Measurements from ENCODE around the gene CDH11. TPM values are rescaled to one million over a fixed set of nuclear protein-coding genes. Genes with fewer than 3 reads are reported as not detected.

Gene CDH11, protein sequence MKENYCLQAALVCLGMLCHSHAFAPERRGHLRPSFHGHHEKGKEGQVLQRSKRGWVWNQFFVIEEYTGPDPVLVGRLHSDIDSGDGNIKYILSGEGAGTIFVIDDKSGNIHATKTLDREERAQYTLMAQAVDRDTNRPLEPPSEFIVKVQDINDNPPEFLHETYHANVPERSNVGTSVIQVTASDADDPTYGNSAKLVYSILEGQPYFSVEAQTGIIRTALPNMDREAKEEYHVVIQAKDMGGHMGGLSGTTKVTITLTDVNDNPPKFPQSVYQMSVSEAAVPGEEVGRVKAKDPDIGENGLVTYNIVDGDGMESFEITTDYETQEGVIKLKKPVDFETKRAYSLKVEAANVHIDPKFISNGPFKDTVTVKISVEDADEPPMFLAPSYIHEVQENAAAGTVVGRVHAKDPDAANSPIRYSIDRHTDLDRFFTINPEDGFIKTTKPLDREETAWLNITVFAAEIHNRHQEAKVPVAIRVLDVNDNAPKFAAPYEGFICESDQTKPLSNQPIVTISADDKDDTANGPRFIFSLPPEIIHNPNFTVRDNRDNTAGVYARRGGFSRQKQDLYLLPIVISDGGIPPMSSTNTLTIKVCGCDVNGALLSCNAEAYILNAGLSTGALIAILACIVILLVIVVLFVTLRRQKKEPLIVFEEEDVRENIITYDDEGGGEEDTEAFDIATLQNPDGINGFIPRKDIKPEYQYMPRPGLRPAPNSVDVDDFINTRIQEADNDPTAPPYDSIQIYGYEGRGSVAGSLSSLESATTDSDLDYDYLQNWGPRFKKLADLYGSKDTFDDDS
- polyA plus RNA-seq: 27.8 TPM
- long read RNA-seq, donor 1: 0 reads
- long read RNA-seq, donor 2, full-length matches to known transcripts: 1 of 1 reads
- long read RNA-seq, donor 2, partial matches to known transcripts: 0 of 1 reads
- long read RNA-seq, donor 2, other reads (novel, unspliced or antisense): 0 of 1 reads
- long read RNA-seq, donor 3: 0 reads
- long read RNA-seq, donor 4, full-length matches to known transcripts: 1 of 1 reads
- long read RNA-seq, donor 4, partial matches to known transcripts: 0 of 1 reads
- long read RNA-seq, donor 4, other reads (novel, unspliced or antisense): 0 of 1 reads
- long read RNA-seq, donor 5, full-length matches to known transcripts: 6 of 6 reads
- long read RNA-seq, donor 5, partial matches to known transcripts: 0 of 6 reads
- long read RNA-seq, donor 5, other reads (novel, unspliced or antisense): 0 of 6 reads
- long read RNA-seq, donor 6, full-length matches to known transcripts: 4 of 4 reads
- long read RNA-seq, donor 6, partial matches to known transcripts: 0 of 4 reads
- long read RNA-seq, donor 6, other reads (novel, unspliced or antisense): 0 of 4 reads
- long read RNA-seq, donor 7, full-length matches to known transcripts: 2 of 2 reads
- long read RNA-seq, donor 7, partial matches to known transcripts: 0 of 2 reads
- long read RNA-seq, donor 7, other reads (novel, unspliced or antisense): 0 of 2 reads
- long read RNA-seq, donor 8, partial matches to known transcripts: 0 of 1 reads
- long read RNA-seq, donor 8, other reads (novel, unspliced or antisense): 0 of 1 reads
- long read RNA-seq, donor 9, full-length matches to known transcripts: 5 of 5 reads
- long read RNA-seq, donor 9, partial matches to known transcripts: 0 of 5 reads
- long read RNA-seq, donor 9, other reads (novel, unspliced or antisense): 0 of 5 reads
- long read RNA-seq, donor 10, full-length matches to known transcripts: 7 of 7 reads
- long read RNA-seq, donor 10, partial matches to known transcripts: 0 of 7 reads
- long read RNA-seq, donor 10, other reads (novel, unspliced or antisense): 0 of 7 reads
- long read RNA-seq, donor 11, partial matches to known transcripts: 0 of 1 reads
- long read RNA-seq, donor 11, other reads (novel, unspliced or antisense): 0 of 1 reads

GRCh38 chr16:65121870-65122723 lies at the start of gene CDH11:
Gene CDH11 (minus strand): TSS chr16:65122063. CDS start chr16:65004869, 117,194 bp downstream.
- H3K9me3 ChIP-seq (ENCODE audit: control insufficient read depth, low read depth, low read length): peaks cover 5% of the 10 kb centered on the region
- WGBS (ENCODE audit: insufficient coverage, low lambda C conversion rate): no CpG with 5 or more reads among the region's 69 CpGs
- peaks cover 44% of the 10 kb centered on the region for H3K27me3 ChIP-seq (ENCODE audit: control insufficient read depth, insufficient read depth, low read length)
- peak within 1 kb of the TSS; percentile 55 for H3K4me3 ChIP-seq (ENCODE audit: low read length)
- H3K27ac ChIP-seq (ENCODE audit: low read length): peak within 1 kb of the TSS; percentile 86
- no peaks in the 10 kb centered on the region for H3K36me3 ChIP-seq (ENCODE audit: control insufficient read depth, insufficient read depth, low read length)
- DNase-seq: peak; percentile 58 to 60
- peaks cover 22% of the 10 kb centered on the region for H3K4me1 ChIP-seq (ENCODE audit: control insufficient read depth, insufficient read depth, low read length)

DNA sequence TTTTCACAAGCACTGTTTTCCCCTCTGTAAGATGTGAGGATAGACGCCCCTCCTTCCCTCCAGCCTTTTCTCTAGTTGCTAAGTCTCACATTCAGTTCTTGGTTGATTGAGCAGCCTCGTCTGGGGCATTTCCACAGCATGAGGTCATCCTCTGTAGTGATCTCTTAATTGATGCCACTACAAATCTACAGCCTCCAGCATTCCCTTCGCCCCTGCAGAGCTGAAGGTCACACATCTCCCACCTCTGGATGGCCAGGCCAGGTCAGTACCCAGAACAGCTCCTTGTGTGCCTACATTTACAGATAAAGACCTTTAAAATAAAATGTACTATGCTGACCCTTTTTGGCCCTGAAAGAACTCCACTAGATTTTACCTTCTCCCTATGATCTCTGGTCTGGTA lies 32.5 kb upstream of the CDH11 start:
- Histone ChIP-seq H3K27ac (ENCODE audit: low read length) (no peak overlapping the region), H3K27me3 (ENCODE audit: control insufficient read depth, insufficient read depth, low read length) (no peaks in the 10 kb centered on the region), H3K4me3 (ENCODE audit: low read length) (no peak overlapping the region), H3K4me1 (ENCODE audit: control insufficient read depth, insufficient read depth, low read length) (no peaks in the 10 kb centered on the region), H3K9me3 (ENCODE audit: control insufficient read depth, low read depth, low read length) (no peaks in the 10 kb centered on the region), H3K36me3 (ENCODE audit: control insufficient read depth, insufficient read depth, low read length) (no peaks in the 10 kb centered on the region)
- no CpG with 5 or more reads among the region's 3 CpGs for WGBS (ENCODE audit: insufficient coverage, low lambda C conversion rate)
- no peak for DNase-seq

DNA sequence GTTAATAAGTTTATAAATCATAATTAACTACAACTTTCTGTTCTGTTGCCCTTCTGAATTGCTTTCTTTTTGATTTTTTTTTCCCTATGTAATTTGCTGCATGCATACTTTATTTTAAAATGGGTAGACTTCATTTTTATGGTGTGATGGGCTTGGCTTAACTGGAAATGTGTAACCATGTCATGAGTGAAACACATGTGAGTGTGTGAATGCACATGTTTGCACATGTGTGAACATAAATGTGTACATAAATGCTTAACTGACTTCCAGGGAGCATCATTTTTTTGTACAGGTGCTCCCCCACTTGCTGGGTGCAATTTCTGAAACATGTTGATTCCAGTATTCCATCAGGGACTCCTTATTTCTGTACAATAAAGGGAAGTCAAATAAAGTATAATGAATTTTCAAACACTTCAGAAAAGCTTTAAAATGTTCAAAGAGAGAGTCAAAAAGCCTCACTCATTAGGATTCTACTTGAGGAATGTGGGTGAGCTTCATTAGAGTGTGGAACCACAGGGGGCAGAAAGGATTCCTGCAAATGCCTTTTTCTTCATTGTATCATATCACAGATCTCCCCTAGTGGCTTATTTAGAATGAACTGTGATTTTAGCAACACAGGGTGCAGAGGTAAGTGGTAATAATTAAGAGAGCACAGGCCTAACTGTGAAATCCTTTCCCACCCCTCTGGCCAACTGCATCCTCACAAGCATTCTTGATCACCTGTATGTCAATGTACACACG lies 31.7 kb upstream of the CDH11 start:
- DNase-seq: no peak
- WGBS (ENCODE audit: insufficient coverage, low lambda C conversion rate): 80% methylated on average over 1 of the region's 1 CpG
- H3K36me3 ChIP-seq (ENCODE audit: control insufficient read depth, insufficient read depth, low read length): no peaks in the 10 kb centered on the region
- H3K27me3 ChIP-seq (ENCODE audit: control insufficient read depth, insufficient read depth, low read length): no peaks in the 10 kb centered on the region
- H3K27ac ChIP-seq (ENCODE audit: low read length): no peak overlapping the region
- no peak overlapping the region for H3K4me3 ChIP-seq (ENCODE audit: low read length)
- H3K9me3 ChIP-seq (ENCODE audit: control insufficient read depth, low read depth, low read length): no peaks in the 10 kb centered on the region
- H3K4me1 ChIP-seq (ENCODE audit: control insufficient read depth, insufficient read depth, low read length): no peaks in the 10 kb centered on the region

DNA sequence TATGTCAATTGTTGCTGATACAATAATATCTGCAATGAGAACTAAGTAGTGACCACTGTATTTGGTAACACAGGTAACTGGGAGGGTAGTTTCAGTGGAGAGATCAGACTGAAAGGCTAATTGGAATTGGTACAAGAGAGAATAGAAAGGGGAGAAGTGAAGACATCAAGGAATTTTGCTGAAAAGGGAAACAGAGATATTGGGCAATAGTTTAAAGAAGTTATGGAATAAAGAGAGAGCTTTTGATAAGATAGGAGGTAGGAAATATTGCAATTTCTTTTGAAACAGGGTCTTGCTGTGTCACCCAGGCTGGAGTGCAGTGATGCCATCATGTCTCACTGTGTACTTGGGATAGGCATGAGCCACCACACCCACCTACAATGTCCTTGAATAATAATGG lies 26.9 kb upstream of the CDH11 start:
- no peak overlapping the region for H3K4me3 ChIP-seq (ENCODE audit: low read length)
- H3K4me1 ChIP-seq (ENCODE audit: control insufficient read depth, insufficient read depth, low read length): no peaks in the 10 kb centered on the region
- DNase-seq: no peak
- no peaks in the 10 kb centered on the region for H3K36me3 ChIP-seq (ENCODE audit: control insufficient read depth, insufficient read depth, low read length)
- no peaks in the 10 kb centered on the region for H3K9me3 ChIP-seq (ENCODE audit: control insufficient read depth, low read depth, low read length)
- H3K27ac ChIP-seq (ENCODE audit: low read length): no peak overlapping the region
- H3K27me3 ChIP-seq (ENCODE audit: control insufficient read depth, insufficient read depth, low read length): no peaks in the 10 kb centered on the region

GRCh38 chr16:65142276-65142675 lies 20.4 kb upstream of the CDH11 start:
- no peak overlapping the region for H3K27ac ChIP-seq (ENCODE audit: low read length)
- no peaks in the 10 kb centered on the region for H3K4me1 ChIP-seq (ENCODE audit: control insufficient read depth, insufficient read depth, low read length)
- no CpG with 5 or more reads among the region's 3 CpGs for WGBS (ENCODE audit: insufficient coverage, low lambda C conversion rate)
- no peak overlapping the region for H3K4me3 ChIP-seq (ENCODE audit: low read length)
- no peaks in the 10 kb centered on the region for H3K9me3 ChIP-seq (ENCODE audit: control insufficient read depth, low read depth, low read length)
- no peak for DNase-seq
- H3K36me3 ChIP-seq (ENCODE audit: control insufficient read depth, insufficient read depth, low read length): no peaks in the 10 kb centered on the region
- H3K27me3 ChIP-seq (ENCODE audit: control insufficient read depth, insufficient read depth, low read length): no peaks in the 10 kb centered on the region

- no CpG with 5 or more reads among the region's 2 CpGs for WGBS (ENCODE audit: insufficient coverage, low lambda C conversion rate)
- no peaks in the 10 kb centered on the region for H3K9me3 ChIP-seq (ENCODE audit: control insufficient read depth, low read depth, low read length)
- H3K27me3 ChIP-seq (ENCODE audit: control insufficient read depth, insufficient read depth, low read length): no peaks in the 10 kb centered on the region
- H3K36me3 ChIP-seq (ENCODE audit: control insufficient read depth, insufficient read depth, low read length): no peaks in the 10 kb centered on the region
- H3K4me1 ChIP-seq (ENCODE audit: control insufficient read depth, insufficient read depth, low read length): no peaks in the 10 kb centered on the region
- DNase-seq: no peak
- no peak overlapping the region for H3K4me3 ChIP-seq (ENCODE audit: low read length)
- no peak overlapping the region for H3K27ac ChIP-seq (ENCODE audit: low read length)
Observed at GRCh38 chr16:65136681-65137080, 14.8 kb upstream of the CDH11 start.

DNA sequence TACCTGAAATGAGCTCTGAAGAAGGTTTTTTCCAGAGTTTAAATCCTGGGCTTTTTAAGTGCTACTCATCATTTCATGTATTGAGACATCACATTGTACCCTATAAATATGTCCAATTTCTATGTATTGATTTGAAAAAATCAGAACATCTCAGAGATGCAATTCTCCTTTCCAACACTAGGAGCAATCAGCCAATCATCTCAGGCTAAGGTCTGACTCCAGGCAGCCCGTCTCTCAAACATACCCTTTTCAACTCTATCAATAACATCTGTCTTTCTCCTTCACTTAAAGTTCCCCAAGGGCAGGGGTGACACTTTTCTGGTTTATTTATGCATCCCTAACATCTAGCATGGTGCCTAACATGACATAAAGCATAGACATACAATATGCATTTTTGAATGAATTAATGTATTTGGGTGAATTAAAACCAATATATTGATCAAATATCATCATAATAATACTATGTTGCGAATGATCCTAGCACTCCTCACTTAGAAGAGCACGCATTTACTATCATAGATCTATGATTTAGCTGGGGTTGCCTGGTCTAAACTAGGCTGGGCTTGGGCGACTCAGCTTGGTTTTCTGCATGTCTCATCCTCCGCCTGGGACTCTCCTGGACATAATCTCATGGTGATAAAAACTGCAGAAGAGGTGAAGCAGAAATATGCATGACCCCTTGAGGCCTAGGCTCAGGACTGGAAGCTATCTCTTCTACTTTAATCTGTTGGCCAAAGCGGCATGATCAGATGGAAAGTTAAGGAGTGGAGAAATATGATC lies 5.2 kb upstream of the CDH11 start:
- peaks cover 22% of the 10 kb centered on the region for H3K4me1 ChIP-seq (ENCODE audit: control insufficient read depth, insufficient read depth, low read length)
- no peaks in the 10 kb centered on the region for H3K36me3 ChIP-seq (ENCODE audit: control insufficient read depth, insufficient read depth, low read length)
- H3K27me3 ChIP-seq (ENCODE audit: control insufficient read depth, insufficient read depth, low read length): peaks cover 20% of the 10 kb centered on the region
- no peak for DNase-seq
- WGBS (ENCODE audit: insufficient coverage, low lambda C conversion rate): no CpG with 5 or more reads among the region's 6 CpGs
- no peak overlapping the region for H3K27ac ChIP-seq (ENCODE audit: low read length)
- no peak overlapping the region for H3K4me3 ChIP-seq (ENCODE audit: low read length)
- peaks cover 5% of the 10 kb centered on the region for H3K9me3 ChIP-seq (ENCODE audit: control insufficient read depth, low read depth, low read length)

GRCh38 chr16:65125871-65126270 lies 4.0 kb upstream of the CDH11 start:
- WGBS (ENCODE audit: insufficient coverage, low lambda C conversion rate): 60% methylated on average over 3 of the region's 5 CpGs
- Histone ChIP-seq H3K36me3 (ENCODE audit: control insufficient read depth, insufficient read depth, low read length) (no peaks in the 10 kb centered on the region), H3K9me3 (ENCODE audit: control insufficient read depth, low read depth, low read length) (peaks cover 5% of the 10 kb centered on the region), H3K4me1 (ENCODE audit: control insufficient read depth, insufficient read depth, low read length) (peaks cover 22% of the 10 kb centered on the region), H3K27ac (ENCODE audit: low read length) (peak overlapping the region; percentile 34), H3K4me3 (ENCODE audit: low read length) (no peak overlapping the region), H3K27me3 (ENCODE audit: control insufficient read depth, insufficient read depth, low read length) (peaks cover 29% of the 10 kb centered on the region)
- DNase-seq: peak in 1 of 2 donors; percentile 18
